Mammary epithelial cell (primary cell): ENCODE results near the gene MYO3B.

ENCODE experiments used
- CTCF ChIP-seq, 2 donors: IDR thresholded peaks in 1 of 2; conservative IDR thresholded peaks in 1 of 2; 2 replicates each; pipeline ENCODE4 v1.5.1; 2011 to 2012; ENCODE audit warnings: inconsistent platforms in 2 of 2, low read length in 2 of 2, mild to moderate bottlenecking in 2 of 2, control low read depth in 1 of 2, low read depth in 1 of 2; ENCODE audit not compliant: insufficient read depth in 1 of 2; ENCODE audit errors: extremely low read depth in 1 of 2
- EZH2 ChIP-seq: IDR thresholded peaks from 2 replicates; pipeline ENCODE4 v1.6.1; 2012; ENCODE audit warnings: low read length, inconsistent platforms, borderline replicate concordance

DNA sequence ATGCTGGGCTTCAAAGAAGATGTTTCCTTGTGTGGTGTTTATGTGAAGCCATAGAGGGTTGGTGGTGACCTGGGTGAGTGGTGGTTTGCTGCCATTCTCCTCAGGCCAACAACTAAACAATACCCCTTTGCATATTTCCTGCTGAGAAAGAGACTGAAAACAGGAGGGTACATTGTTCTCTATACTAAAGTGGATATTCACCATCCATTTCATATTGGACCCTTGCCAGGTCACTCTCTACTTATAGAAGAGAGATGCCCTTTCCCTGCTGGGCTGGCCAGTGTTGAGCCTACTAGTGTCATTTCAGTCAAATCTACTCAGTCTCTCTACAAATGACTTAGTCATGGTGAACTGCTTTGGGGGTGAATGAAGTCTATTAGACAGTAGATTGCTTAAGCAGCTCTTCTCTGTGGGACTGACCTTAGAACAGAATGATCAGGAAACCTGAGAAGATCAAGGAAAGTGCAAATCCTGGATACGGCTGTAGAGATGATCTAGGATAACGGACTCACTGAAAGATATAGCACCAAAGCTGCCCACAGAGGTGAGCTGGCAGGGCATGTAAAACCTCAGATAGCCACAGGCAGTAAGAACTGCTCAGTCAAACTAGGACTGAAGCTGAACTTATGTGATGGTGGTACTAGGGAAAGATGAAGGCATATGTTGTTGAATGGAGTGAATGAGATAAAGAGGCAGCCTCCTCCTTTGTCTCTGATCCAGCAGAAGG lies 154.9 kb downstream of the MYO3B start:
- no peak for TF ChIP-seq CTCF (conservative IDR thresholded peaks at IDR 0.05 in 1 of 2, IDR thresholded peaks at IDR 0.05 in 1 of 2; ENCODE audit: extremely low read depth in 1 of 2, insufficient read depth in 1 of 2, low read depth in 1 of 2, low read length in 2 of 2)
- TF ChIP-seq EZH2: no peak
